H1 (cell line): ENCODE results near the gene KCNE1. TPM values are rescaled to one million over a fixed set of nuclear protein-coding genes. Genes with fewer than 3 reads are reported as not detected.

Source experiments
- CTCF ChIA-PET: fragments of 300-600 bp; sonication (Branson Sonifier 250); formaldehyde crosslinking; loops from one replicate; lab custom pipeline; 2021; ENCODE audit not compliant: partially characterized antibody; lab: Charles Lee
- POLR2A ChIA-PET: fragments of 300-600 bp; sonication (Branson Sonifier 250); formaldehyde crosslinking; loops from one replicate; lab custom pipeline; 2021; ENCODE audit warnings: inconsistent platforms; ENCODE audit not compliant: partially characterized antibody; lab: Charles Lee
- DNase-seq, 2 experiments: peaks; one replicate each; pipeline versions ENCODE4 v3.0.0 to v3.0.0-alpha.2; 2010 to 2022; ENCODE audit warnings: low spot score in 2 of 2, low read depth in 1 of 2, mixed read lengths in 1 of 2
- FAIRE-seq: peaks from 2 replicates; lab custom pipeline; 2011; peaks lifted over from hg19 to GRCh38; lab: Jason Lieb, UNC
- H2AFZ ChIP-seq: 2 replicates; pipeline ENCODE4 v1.8.1; 2012; ENCODE audit warnings: low read length, inconsistent platforms
- H2AK5ac ChIP-seq: 2 replicates; pipeline ENCODE4 v1.6.1; 2013; ENCODE audit warnings: low read depth, low read length
- H2BK120ac ChIP-seq: replicated peaks from 2 replicates; pipeline ENCODE3; 2013; ENCODE audit warnings: low read depth, low read length, inconsistent platforms
- H2BK12ac ChIP-seq: 2 replicates; pipeline ENCODE4 v1.6.1; 2013; ENCODE audit warnings: low read depth, low read length
- H2BK15ac ChIP-seq: 2 replicates; pipeline ENCODE4 v1.6.1; 2013; ENCODE audit warnings: low read length
- H2BK20ac ChIP-seq: 2 replicates; pipeline ENCODE4 v1.6.1; 2013; ENCODE audit warnings: low read length
- H2BK5ac ChIP-seq: 2 replicates; pipeline ENCODE4 v1.6.1; 2013; ENCODE audit warnings: low read depth, low read length
- H3K14ac ChIP-seq: 2 replicates; pipeline ENCODE4 v1.6.1; 2013; ENCODE audit warnings: inconsistent platforms; ENCODE audit not compliant: insufficient read length
- H3K18ac ChIP-seq: 2 replicates; pipeline ENCODE4 v1.6.1; 2013; ENCODE audit warnings: low read length; ENCODE audit errors: extremely low read depth
- H3K23ac ChIP-seq: 2 replicates; pipeline ENCODE4 v1.6.1; 2013; ENCODE audit warnings: inconsistent platforms; ENCODE audit not compliant: insufficient read length
- H3K23me2 ChIP-seq: 2 replicates; pipeline ENCODE4 v1.6.1; 2013; ENCODE audit warnings: low read depth, low read length
- H3K27ac ChIP-seq: 2 replicates; pipeline ENCODE4 v1.6.1; 2011; ENCODE audit warnings: low read depth, low read length, inconsistent platforms
- H3K27me3 ChIP-seq, 4 experiments: replicated peaks in 1 of 4; 1 replicate in 1 of 4; 2 replicates in 3 of 4; pipeline versions ENCODE4 v1.6.1 to v1.8.1; 2011 to 2013; ENCODE audit warnings: low read length in 3 of 4, mild to moderate bottlenecking in 3 of 4, inconsistent platforms in 2 of 4, mixed read lengths in 2 of 4, moderate library complexity in 1 of 4; ENCODE audit not compliant: control insufficient read depth in 3 of 4, insufficient read depth in 3 of 4; ENCODE audit errors: extremely low read depth in 1 of 4
- H3K36me3 ChIP-seq, 4 experiments: 2 replicates each; pipeline versions ENCODE4 v1.6.1 to v1.8.1; 2011 to 2013; ENCODE audit warnings: mild to moderate bottlenecking in 4 of 4, low read length in 3 of 4, moderate library complexity in 2 of 4, control low read depth in 1 of 4, inconsistent platforms in 1 of 4; ENCODE audit not compliant: insufficient read depth in 4 of 4, control insufficient read depth in 2 of 4
- H3K4ac ChIP-seq: replicated peaks from 2 replicates; pipeline ENCODE3; 2013; ENCODE audit warnings: low read length, low read depth, mixed read lengths, inconsistent platforms; ENCODE audit not compliant: insufficient read length
- H3K4me1 ChIP-seq, 4 experiments: replicated peaks in 1 of 4; 1 replicate in 1 of 4; 2 replicates in 3 of 4; pipeline versions ENCODE4 v1.6.1 to v1.8.1; 2011 to 2013; ENCODE audit warnings: low read length in 3 of 4, inconsistent platforms in 2 of 4, mixed read lengths in 1 of 4; ENCODE audit not compliant: insufficient read depth in 4 of 4, control insufficient read depth in 3 of 4
- H3K4me2 ChIP-seq, 2 experiments: 2 replicates each; pipeline versions ENCODE4 v1.6.1 to v1.8.1; 2011 to 2013; ENCODE audit warnings: low read depth in 2 of 2, low read length in 2 of 2, control low read depth in 1 of 2, inconsistent platforms in 1 of 2, mild to moderate bottlenecking in 1 of 2; ENCODE audit not compliant: insufficient read depth in 1 of 2
- H3K4me3 ChIP-seq, 4 experiments: fragments of 200-600, 300-600 bp in 1 of 4; sonication (generic), shearing (Covaris generic), sonication (Bioruptor Twin) in 1 of 4; 2 replicates each; pipeline versions ENCODE4 v1.5.1 to v1.8.1; 2011 to 2016; ENCODE audit warnings: low read length in 4 of 4, low read depth in 3 of 4, control low read depth in 2 of 4, inconsistent platforms in 2 of 4, mild to moderate bottlenecking in 2 of 4, mixed read lengths in 1 of 4, moderate library complexity in 1 of 4; ENCODE audit not compliant: insufficient read depth in 2 of 4; ENCODE audit errors: extremely low read depth in 1 of 4
- H3K56ac ChIP-seq: replicated peaks from 2 replicates; pipeline ENCODE3; 2013; ENCODE audit warnings: low read depth, mild to moderate bottlenecking, mixed read lengths, low read length, inconsistent platforms; ENCODE audit not compliant: insufficient read length
- H3K79me1 ChIP-seq: 2 replicates; pipeline ENCODE4 v1.6.1; 2013; ENCODE audit warnings: low read depth, low read length, control low read depth
- H3K79me2 ChIP-seq, 2 experiments: 2 replicates each; pipeline versions ENCODE4 v1.6.1 to v1.8.1; 2012 to 2013; ENCODE audit warnings: low read length in 2 of 2, mild to moderate bottlenecking in 2 of 2, inconsistent platforms in 1 of 2; ENCODE audit not compliant: insufficient read depth in 2 of 2, control insufficient read depth in 1 of 2
- H3K9ac ChIP-seq, 4 experiments: replicated peaks in 1 of 4; 1 replicate in 1 of 4; 2 replicates in 3 of 4; pipeline versions ENCODE4 v1.6.1 to v1.8.1; 2011 to 2013; ENCODE audit warnings: low read depth in 3 of 4, low read length in 3 of 4, control low read depth in 2 of 4, mild to moderate bottlenecking in 2 of 4, moderate library complexity in 2 of 4, inconsistent platforms in 1 of 4; ENCODE audit errors: extremely low read depth in 1 of 4
- H3K9me3 ChIP-seq, 2 experiments: 2 replicates each; pipeline versions ENCODE4 v1.6.1 to v1.8.1; 2012 to 2013; ENCODE audit warnings: mild to moderate bottlenecking in 2 of 2, moderate library complexity in 2 of 2, control low read depth in 1 of 2, inconsistent platforms in 1 of 2, low read depth in 1 of 2, low read length in 1 of 2, mixed read lengths in 1 of 2; ENCODE audit not compliant: insufficient read depth in 2 of 2
- H4K20me1 ChIP-seq, 2 experiments: replicated peaks in 1 of 2; 2 replicates each; pipeline versions ENCODE3 to v1.8.1; 2011 to 2013; ENCODE audit warnings: inconsistent platforms in 2 of 2, low read length in 2 of 2, mild to moderate bottlenecking in 1 of 2; ENCODE audit not compliant: insufficient read depth in 2 of 2, control insufficient read depth in 1 of 2
- H4K5ac ChIP-seq: 2 replicates; pipeline ENCODE4 v1.6.1; 2013; ENCODE audit warnings: low read length, low read depth, mixed read lengths, inconsistent platforms; ENCODE audit not compliant: insufficient read length
- H4K8ac ChIP-seq: 2 replicates; pipeline ENCODE4 v1.8.0; 2013; ENCODE audit warnings: mild to moderate bottlenecking, moderate library complexity, low read length, inconsistent platforms; ENCODE audit not compliant: insufficient read depth; ENCODE audit errors: extremely low read depth
- H4K91ac ChIP-seq: replicated peaks from 2 replicates; pipeline ENCODE3; 2013; ENCODE audit warnings: low read length, mixed read lengths, inconsistent platforms; ENCODE audit not compliant: insufficient read length
- BCL11A ChIP-seq, 2 experiments: IDR thresholded peaks; one replicate each; pipeline ENCODE4 v1.6.1; 2011; ENCODE audit warnings: low read depth in 2 of 2, low read length in 2 of 2, mild to moderate bottlenecking in 2 of 2
- MAFK ChIP-seq: IDR thresholded peaks from 2 replicates; pipeline ENCODE4 v1.6.1; 2012; ENCODE audit warnings: low read depth, mild to moderate bottlenecking, improper control_type of control experiment, low read length
- WGBS, 2 experiments: shearing (Covaris generic) in 1 of 2; methylation state at CpG; one replicate each; pipeline versions ENCODE4 v1.1.6 to v1.1.7; 2013 to 2015; ENCODE audit warnings: low lambda C conversion rate in 2 of 2, mixed read lengths in 2 of 2, inconsistent platforms in 1 of 2, low coverage in 1 of 2, missing lambda C conversion rate in 1 of 2; ENCODE audit not compliant: insufficient replicate concordance in 2 of 2, insufficient coverage in 1 of 2, insufficient read length in 1 of 2; ENCODE audit errors: extremely low coverage in 1 of 2, missing lambda C conversion rate in 1 of 2; 5-methylcytosine and 5-hydroxymethylcytosine counted together
- polyA plus RNA-seq, 7 experiments: library from polyadenylated mRNA; depleted of rRNA in 3 of 7; stranded (reverse) in 5 of 7; unstranded in 2 of 7; fragments of >200 nt in 5 of 7; fragments of 200-250 nt in 2 of 7; gene quantifications; 1 replicate in 5 of 7; 2 replicates in 1 of 7; 4 replicates in 1 of 7; pipeline versions ENCODE4 v1.2.1 to v1.2.3, GENCODE V29; 2011 to 2013; ENCODE audit warnings: missing spikeins in 2 of 7, mixed read lengths in 2 of 7
- total RNA-seq: library from RNA; stranded (reverse); fragmentation: NEBNext Ultra II Directional; extraction: Animal tissue kit (Norgen Biotek cat#: 25700); gene quantifications from 2 replicates; pipeline ENCODE4 v1.2.1, GENCODE V29; 2021

Gene KCNE1
- total and polyA plus RNA-seq, 2 of the 8 experiments (the other 6 are each of a cell fraction or from before 2014, with no cell fraction given), result 0.08 to 0.28 TPM

DNA sequence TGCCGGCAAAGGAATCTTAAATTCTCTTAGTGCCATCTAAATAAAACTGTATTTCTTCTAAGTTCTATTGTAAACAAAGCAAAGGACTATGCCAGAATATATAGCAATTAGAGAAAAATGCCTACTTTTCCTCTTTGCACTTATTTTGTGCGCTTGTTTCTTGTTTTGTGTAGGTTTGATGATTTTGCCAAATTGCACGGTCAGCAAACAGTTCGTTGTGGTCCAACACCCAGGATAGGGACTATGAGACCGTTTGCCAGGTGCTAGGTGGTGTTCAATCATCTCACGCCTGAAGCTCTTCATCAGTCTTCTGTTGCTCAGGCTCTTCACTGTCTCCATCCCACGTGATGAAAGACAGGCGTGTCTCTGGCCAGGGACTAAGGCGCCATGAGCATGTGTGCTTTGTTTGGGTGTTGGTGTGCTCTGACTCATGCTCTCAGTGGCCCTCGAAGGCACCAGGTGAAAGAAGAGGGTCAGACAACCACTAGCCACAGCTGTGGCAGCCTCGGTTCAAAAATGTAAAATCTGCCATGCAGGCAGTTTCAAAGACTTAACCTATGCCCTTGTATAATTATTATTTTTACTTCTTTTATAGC lies 36.9 kb upstream of the KCNE1 start:
- Histone ChIP-seq H2BK5ac (no peak overlapping the region), H3K27ac (no peak overlapping the region), H2AK5ac (no peak overlapping the region), H2BK20ac (no peak overlapping the region), H3K18ac (no peak overlapping the region), H3K14ac (no peak overlapping the region), H2BK120ac (no peak overlapping the region), H4K8ac (no peak overlapping the region), H3K36me3 (peaks cover 0 to 2% (median 0%) of the 10 kb centered on the region in 4 experiments; a peak in 1 of 8 replicates), H3K79me1 (no peaks in the 10 kb centered on the region), H3K23ac (no peak overlapping the region), H4K20me1 (no peaks in the 10 kb centered on the region), H4K5ac (no peak overlapping the region), H3K4me3 (no peak overlapping the region), H3K23me2 (no peaks in the 10 kb centered on the region), H3K4me1 (peaks cover 0 to 5% (median 2%) of the 10 kb centered on the region in 4 experiments; a peak in 4 of 7 replicates), H3K9me3 (0 out of 4 replicates have a peak, but pooled peaks cover 0 to 3% of the 10 kb centered on the region in 2 experiments), H3K56ac (no peak overlapping the region), H4K91ac (no peak overlapping the region), H2AFZ (no peak overlapping the region), H2BK12ac (no peak overlapping the region), H3K4me2 (no peak overlapping the region), H2BK15ac (no peak overlapping the region), H3K9ac (no peak overlapping the region), H3K79me2 (no peaks in the 10 kb centered on the region), H3K27me3 (no peaks in the 10 kb centered on the region; a peak in 1 of 7 replicates), H3K4ac (no peak overlapping the region)
- no peak for FAIRE-seq
- no peak for DNase-seq
- TF ChIP-seq MAFK (0 out of 2 replicates have a peak, but pooled peaks have one; percentile 59), BCL11A (IDR thresholded peaks at IDR 0.05; ENCODE audit: low read depth in 2 of 2, low read length in 2 of 2) (no peak)
- POLR2A ChIA-PET, result no interaction called here
- CTCF ChIA-PET, result interaction anchor here (0.7 to 2.1 kb wide), 4 partner anchors 11 to 41 kb away, joined by 3 to 6 read pairs (median 4); no protein-coding TSS in a partner anchor
- 92% methylated on average over 11 of the region's 11 CpGs; no CpG with 5 or more reads in 1 of the 2 experiments for WGBS, 2 experiments
